ENCODE data around the gene CCDC187.

The CCDC187 gene

GRCh38 chr9:136202454-136203407 lies 101.2 kb downstream of the CCDC187 start:
- H3K27ac ChIP-seq: no peak overlapping the region
- H3K36me3 ChIP-seq: peaks cover 0 to 3% (median 0%) of the 10 kb centered on the region in 3 donors
- no peak for DNase-seq
- no peak overlapping the region for H3K4me3 ChIP-seq
- intact Hi-C loops (cut with DNase I; ENCODE audit: low total_unique reads): no loop called here
- H3K4me1 ChIP-seq: peaks cover 0 to 31% (median 4%) of the 10 kb centered on the region in 4 donors
- no peaks in the 10 kb centered on the region for H3K9me3 ChIP-seq
- H3K27me3 ChIP-seq: peaks cover 4 to 82% of the 10 kb centered on the region in 2 donors
- TF ChIP-seq, protein P1, sequence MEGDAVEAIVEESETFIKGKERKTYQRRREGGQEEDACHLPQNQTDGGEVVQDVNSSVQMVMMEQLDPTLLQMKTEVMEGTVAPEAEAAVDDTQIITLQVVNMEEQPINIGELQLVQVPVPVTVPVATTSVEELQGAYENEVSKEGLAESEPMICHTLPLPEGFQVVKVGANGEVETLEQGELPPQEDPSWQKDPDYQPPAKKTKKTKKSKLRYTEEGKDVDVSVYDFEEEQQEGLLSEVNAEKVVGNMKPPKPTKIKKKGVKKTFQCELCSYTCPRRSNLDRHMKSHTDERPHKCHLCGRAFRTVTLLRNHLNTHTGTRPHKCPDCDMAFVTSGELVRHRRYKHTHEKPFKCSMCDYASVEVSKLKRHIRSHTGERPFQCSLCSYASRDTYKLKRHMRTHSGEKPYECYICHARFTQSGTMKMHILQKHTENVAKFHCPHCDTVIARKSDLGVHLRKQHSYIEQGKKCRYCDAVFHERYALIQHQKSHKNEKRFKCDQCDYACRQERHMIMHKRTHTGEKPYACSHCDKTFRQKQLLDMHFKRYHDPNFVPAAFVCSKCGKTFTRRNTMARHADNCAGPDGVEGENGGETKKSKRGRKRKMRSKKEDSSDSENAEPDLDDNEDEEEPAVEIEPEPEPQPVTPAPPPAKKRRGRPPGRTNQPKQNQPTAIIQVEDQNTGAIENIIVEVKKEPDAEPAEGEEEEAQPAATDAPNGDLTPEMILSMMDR (IDR thresholded peaks at IDR 0.05): no peak

- Histone ChIP-seq H3K4me3 (no peak overlapping the region), H3K4me1 (peaks cover 0 to 31% (median 4%) of the 10 kb centered on the region in 4 donors), H3K36me3 (no peaks in the 10 kb centered on the region), H3K27ac (no peak overlapping the region), H3K9me3 (no peaks in the 10 kb centered on the region), H3K27me3 (peaks cover 4 to 91% of the 10 kb centered on the region in 2 donors)
- TF ChIP-seq, protein P1 (IDR thresholded peaks at IDR 0.05): no peak
- intact Hi-C loops (cut with DNase I; ENCODE audit: low total_unique reads): no loop called here
- DNase-seq: no peak
These were observed 102.1 kb downstream of the CCDC187 start for GRCh38 chr9:136201609-136202453.

DNA sequence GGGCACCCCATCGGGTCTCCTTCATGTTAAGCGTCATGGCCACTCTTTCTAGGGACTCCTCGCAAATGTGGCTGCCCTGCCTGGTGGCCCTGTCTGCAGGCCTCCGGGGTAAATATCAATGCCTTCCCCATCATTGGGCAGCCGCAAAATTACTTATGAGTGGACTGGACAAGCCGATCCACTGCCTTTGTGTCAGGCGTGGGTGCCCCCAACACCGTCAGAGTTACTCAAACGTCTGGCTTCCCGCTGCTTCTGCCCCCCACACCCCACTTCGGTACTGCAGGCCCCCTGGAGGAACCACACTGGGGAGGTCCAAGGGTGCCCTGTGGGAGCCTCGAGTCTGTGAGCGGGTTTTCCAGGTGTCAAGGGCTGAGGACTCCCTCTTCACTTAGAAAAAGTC lies 102.7 kb downstream of the CCDC187 start:
- H3K9me3 ChIP-seq: no peaks in the 10 kb centered on the region
- H3K36me3 ChIP-seq: no peaks in the 10 kb centered on the region
- H3K4me1 ChIP-seq: peaks cover 0 to 31% (median 4%) of the 10 kb centered on the region in 4 donors
- H3K27ac ChIP-seq: no peak overlapping the region
- intact Hi-C loops (cut with DNase I; ENCODE audit: low total_unique reads): no loop called here
- TF ChIP-seq, protein P1 (IDR thresholded peaks at IDR 0.05): no peak
- H3K27me3 ChIP-seq: peaks cover 4 to 98% of the 10 kb centered on the region in 2 donors
- H3K4me3 ChIP-seq: no peak overlapping the region
- DNase-seq: no peak

- TF ChIP-seq, protein P1 (IDR thresholded peaks at IDR 0.05): no peak
- intact Hi-C loops (cut with DNase I; ENCODE audit: low total_unique reads): no loop called here
These were observed 103.5 kb downstream of the CCDC187 start for GRCh38 chr9:136200424-136200823.

More at GRCh38 chr9:136200424-136200823, 103.5 kb downstream of the CCDC187 start:
- H3K4me1 ChIP-seq: peaks cover 0 to 30% (median 4%) of the 10 kb centered on the region in 4 donors
- DNase-seq: no peak
- no peak overlapping the region for H3K27ac ChIP-seq
- H3K9me3 ChIP-seq: no peaks in the 10 kb centered on the region
- H3K36me3 ChIP-seq: no peaks in the 10 kb centered on the region
- H3K4me3 ChIP-seq: no peak overlapping the region
- peaks cover 4 to 100% of the 10 kb centered on the region in 2 donors for H3K27me3 ChIP-seq
